ENCODE results near the gene DIP2A. TPM values are rescaled to one million over a fixed set of nuclear protein-coding genes. Genes with fewer than 3 reads are reported as not detected.
"Not testable (repeated sequence)": the region's sequence is repeated elsewhere in the genome, so short reads cannot be mapped to it uniquely, and the experiment has no call there.

DIP2A gene
- polyA plus RNA-seq, 5 donors: 48.0 to 68.7 (median 56.0) TPM

GRCh38 chr21:46425041-46425440, 33.6 kb upstream of the DIP2A start:
- DNase-seq: no peak

GRCh38 chr21:46425571-46425970, 33.1 kb upstream of the DIP2A start:
- DNase-seq: no peak

- no peak for DNase-seq
Observed at GRCh38 chr21:46426313-46427046, 32.2 kb upstream of the DIP2A start.

- no peak for DNase-seq
Observed at GRCh38 chr21:46427516-46427915, 31.2 kb upstream of the DIP2A start.

GRCh38 chr21:46428286-46428685, 30.4 kb upstream of the DIP2A start:
- no peak for DNase-seq

GRCh38 chr21:46428987-46429710, 29.5 kb upstream of the DIP2A start:
- no peak for DNase-seq

- DNase-seq: no peak
Observed at GRCh38 chr21:46429754-46430681, 28.7 kb upstream of the DIP2A start.

- DNase-seq: no peak
Observed at GRCh38 chr21:46431448-46431847, 27.2 kb upstream of the DIP2A start.

- DNase-seq: no peak
Observed at GRCh38 chr21:46431884-46432488, 26.7 kb upstream of the DIP2A start.

- not testable (repeated sequence) for DNase-seq
Observed at GRCh38 chr21:46433116-46433515, 25.6 kb upstream of the DIP2A start.

- DNase-seq: no peak
Observed at GRCh38 chr21:46434322-46434958, 24.3 kb upstream of the DIP2A start.

- DNase-seq: no peak
Observed at GRCh38 chr21:46435786-46436227, 22.9 kb upstream of the DIP2A start.

GRCh38 chr21:46436621-46437020, 22.1 kb upstream of the DIP2A start:
- DNase-seq: no peak

- DNase-seq: no peak
Observed at GRCh38 chr21:46437096-46437498, 21.6 kb upstream of the DIP2A start.

- DNase-seq: no peak
Observed at GRCh38 chr21:46437511-46437910, 21.2 kb upstream of the DIP2A start.

GRCh38 chr21:46438241-46438640, 20.4 kb upstream of the DIP2A start:
- no peak for DNase-seq

GRCh38 chr21:46439906-46440305, 18.8 kb upstream of the DIP2A start:
- DNase-seq: no peak

GRCh38 chr21:46441331-46441730, 17.4 kb upstream of the DIP2A start:
- no peak for DNase-seq

GRCh38 chr21:46441961-46442498, 16.7 kb upstream of the DIP2A start:
- no peak for DNase-seq

GRCh38 chr21:46442938-46443337, 15.8 kb upstream of the DIP2A start:
- DNase-seq: no peak

- no peak for DNase-seq
Observed at GRCh38 chr21:46443910-46444309, 14.8 kb upstream of the DIP2A start.

Measured in right lung (tissue), 5 donors.